Measurements from ENCODE around the gene LRPAP1.
"Not testable (repeated sequence)": the region's sequence is repeated elsewhere in the genome, so short reads cannot be mapped to it uniquely, and the experiment has no call there.

Gene LRPAP1

DNA sequence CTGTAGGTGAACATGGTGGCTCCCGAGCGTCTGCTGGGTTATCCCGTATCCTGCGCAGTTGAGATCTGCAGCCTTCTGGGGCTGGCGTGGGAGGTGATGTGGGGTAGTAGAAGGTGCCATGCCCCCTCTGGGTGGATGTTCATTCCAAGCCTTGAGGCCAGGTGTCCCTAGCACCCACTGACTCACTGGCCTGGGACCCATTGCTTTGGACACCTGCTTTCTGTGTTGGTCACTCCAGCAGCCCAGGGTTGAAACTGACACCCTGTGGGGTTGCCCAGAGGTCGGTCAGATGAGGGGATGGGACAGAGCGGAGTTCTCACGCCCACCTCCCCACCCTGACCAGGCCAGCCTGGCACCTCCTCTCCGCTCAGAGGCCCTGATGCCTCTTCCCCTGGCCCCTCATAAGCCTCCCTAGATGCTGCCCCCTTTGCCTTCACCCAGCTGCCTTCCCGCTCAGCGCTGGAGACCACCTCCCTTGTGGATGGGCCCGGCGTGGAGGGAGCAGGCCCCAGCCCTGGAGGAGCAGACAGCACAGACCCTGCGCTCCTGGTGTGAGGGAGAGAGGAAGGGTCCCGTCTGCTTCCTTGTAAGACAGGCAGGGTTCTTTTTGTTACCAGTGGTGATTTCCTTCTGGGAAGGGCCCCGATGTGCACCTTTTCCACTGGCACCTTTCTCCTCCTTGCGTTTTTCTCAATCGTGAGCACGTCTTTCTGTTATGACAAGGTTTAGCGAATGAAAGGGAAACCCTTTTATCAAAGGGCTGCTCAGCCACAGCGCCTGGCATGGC is 67.1 kb downstream of the LRPAP1 start:
- TF ChIP-seq GATA1 (IDR thresholded peaks at IDR 0.05; ENCODE audit: low read depth, low read length), result no peak
- TF ChIP-seq POLR2A (IDR thresholded peaks at IDR 0.05; ENCODE audit: low read length), result no peak
- no peak for DNase-seq

DNA sequence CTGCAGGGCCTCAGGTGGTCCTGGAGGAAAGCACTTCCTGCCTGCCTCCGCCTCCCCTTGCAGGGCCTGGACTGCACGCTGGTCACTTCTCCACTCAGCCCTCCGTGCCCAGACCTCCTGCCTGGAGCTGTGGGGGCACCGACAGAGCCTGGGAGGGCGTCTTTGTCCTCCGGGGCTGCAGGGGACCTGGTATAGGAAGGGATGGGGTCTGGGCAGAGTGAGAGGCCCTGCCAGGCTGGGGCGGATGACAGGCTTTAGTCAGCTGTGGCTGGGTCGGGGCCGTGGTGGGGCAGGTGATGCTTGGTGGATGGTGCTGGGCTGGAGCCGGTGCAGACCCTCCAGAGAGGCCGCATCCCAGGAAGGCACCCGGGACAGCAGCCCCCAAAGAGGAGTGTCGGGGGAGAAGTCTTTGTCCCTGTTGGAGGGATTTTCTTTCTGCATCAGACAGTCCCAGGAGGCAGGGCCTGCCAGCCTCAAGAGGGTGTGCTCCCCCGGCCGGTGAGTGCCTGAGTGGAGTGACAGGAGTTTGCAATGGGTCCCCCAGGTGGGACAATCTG is 67.8 kb downstream of the LRPAP1 start:
- DNase-seq, result no peak
- no peak for TF ChIP-seq GATA1 (IDR thresholded peaks at IDR 0.05; ENCODE audit: low read depth, low read length)
- TF ChIP-seq POLR2A (IDR thresholded peaks at IDR 0.05; ENCODE audit: low read length), result no peak

DNA sequence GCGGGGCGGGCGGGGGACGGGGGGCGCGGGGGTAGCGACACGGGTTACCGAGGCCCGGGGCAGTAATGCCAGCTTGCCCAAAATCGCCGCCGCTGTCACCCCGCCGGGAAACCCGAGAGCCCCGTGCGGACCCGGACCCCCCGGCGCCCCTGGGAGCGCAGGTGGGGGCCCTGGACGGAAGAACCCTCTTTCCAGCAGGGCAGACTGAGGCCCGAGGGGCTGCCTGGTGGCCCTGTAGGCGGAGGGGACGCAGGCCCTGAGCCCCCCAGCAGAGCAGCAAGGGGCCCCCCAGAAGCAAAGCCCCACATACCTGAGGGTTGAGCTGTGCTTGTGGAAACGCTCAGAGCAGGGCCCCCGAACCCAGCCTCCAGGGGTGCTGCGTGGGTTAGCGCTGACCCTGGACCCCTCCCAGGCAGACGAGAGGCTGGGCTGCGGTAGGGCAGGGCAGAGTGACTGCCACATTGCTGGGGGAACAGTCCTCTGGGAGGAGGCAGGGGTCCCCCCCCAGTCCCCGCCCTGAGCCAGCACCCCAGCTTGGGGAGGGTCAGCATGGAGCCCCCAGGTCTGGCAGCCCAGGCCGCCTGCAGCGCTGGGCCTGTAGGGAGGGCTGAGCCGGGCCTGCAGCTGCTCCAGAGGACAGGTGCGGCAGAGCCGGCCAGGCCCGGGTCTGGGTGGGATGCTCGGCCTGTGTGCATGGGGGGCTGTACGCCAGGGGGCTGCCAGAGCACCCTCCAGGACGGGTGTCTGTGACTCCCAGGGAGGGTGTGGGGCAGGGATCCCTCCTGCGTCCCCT is 68.5 kb downstream of the LRPAP1 start:
- DNase-seq, result no peak
- TF ChIP-seq GATA1 (IDR thresholded peaks at IDR 0.05; ENCODE audit: low read depth, low read length) (no peak), POLR2A (IDR thresholded peaks at IDR 0.05; ENCODE audit: low read length) (no peak)

DNA sequence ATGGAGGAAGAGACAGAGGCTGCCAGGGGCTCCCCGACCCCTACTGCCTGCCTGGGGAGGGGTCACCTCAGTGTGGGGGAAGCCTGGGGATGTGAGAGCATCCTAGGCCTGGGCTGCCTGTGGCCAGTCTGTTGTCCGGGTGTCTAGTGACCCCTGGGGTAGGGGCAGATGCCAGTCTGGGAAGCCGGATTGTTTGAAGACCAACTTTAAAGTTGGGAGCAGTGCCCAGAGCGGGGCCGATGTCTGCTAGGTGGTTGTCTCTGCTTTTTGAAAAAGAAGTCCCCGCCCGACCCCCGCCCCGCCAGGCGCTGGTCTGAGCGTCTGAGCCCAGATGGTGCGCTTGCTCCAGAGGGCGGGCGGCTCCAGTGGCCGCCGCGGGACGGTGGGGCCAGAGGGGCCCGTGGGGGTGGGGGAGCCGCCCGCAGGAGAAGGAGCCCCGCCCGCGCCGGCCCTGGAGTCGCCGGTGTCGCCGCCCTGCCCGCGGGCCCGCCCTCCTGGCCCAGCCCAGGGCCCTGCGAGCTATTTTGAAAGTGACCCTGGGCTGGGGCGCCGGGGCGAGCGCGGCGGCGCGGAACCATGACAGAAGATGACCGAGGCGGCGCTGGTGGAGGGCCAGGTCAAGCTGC is 69.3 kb downstream of the LRPAP1 start, which contains the start of gene DOK7:
Gene DOK7, plus strand, starts transcription at position 517 of the 626 bp plus-strand sequence. Its CDS starts 70 bp downstream, at position 587.
- no peak for TF ChIP-seq GATA1 (IDR thresholded peaks at IDR 0.05; ENCODE audit: low read depth, low read length)
- TF ChIP-seq POLR2A (IDR thresholded peaks at IDR 0.05; ENCODE audit: low read length), result no peak
- DNase-seq, result peak in 1 of 2 experiments; percentile 23

DNA sequence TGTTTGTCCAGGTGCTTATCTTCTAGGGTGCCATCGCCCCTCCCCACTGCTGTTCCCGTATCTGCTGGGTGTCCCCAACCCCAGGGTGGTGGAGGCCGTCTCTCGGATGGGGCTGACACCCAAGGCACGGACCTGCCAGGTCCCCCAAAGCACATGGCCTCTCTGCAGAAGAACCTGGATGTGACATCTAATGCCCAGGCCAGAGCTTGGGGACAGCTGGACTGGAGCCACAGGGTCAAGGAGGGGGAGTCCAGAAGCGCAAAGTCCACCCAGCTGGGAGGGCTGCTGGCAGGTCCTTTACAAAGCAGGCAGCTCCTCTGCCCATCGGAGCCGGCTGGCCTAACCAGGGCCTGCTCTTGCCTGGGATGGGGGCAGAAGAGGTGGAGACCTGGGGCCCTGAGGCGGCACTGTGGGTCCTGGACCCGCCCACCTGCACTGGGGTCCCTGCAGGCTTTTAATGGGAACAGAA is 69.9 kb downstream of the LRPAP1 start:
- DNase-seq, result no peak
- TF ChIP-seq POLR2A (IDR thresholded peaks at IDR 0.05; ENCODE audit: low read length) (no peak), GATA1 (IDR thresholded peaks at IDR 0.05; ENCODE audit: low read depth, low read length) (no peak)

DNA sequence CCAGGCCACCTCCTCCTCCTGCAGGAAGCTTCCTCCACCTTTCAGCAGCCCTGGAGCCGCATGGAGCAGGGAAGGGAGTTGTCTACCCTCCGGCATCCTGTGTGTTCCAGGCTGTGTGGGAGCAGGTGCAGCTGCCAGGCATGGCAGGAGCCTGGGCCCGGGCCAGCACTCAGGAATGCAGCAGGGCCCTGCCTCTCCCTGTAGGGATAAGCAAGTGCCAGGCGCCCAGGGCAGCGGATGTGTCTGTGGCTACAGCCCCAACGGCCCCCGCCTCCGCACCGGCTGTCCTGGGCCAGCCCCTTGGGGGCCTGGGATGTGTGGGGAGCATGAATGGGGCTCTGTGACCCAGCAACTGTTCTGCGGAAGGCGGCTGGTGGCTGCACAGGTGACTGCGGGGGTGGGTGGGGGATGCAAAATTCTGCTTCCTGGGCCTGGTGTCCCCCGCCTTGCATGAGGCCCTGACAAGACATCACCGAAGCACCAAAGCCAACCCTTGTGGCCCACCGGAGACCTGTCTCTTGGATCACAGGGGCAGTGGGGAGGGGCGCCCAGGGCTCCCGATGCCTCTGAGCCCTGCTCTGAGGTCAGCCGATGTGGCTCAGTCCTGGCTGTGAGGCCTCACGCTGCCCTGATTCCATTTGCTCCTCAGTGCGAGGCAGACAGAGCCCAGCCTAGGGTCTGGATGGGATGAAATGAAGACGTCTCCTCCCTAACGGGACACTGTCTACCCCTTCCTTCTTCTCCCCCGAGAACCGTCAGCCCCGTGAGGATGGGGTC is 70.5 kb downstream of the LRPAP1 start:
- DNase-seq, result no peak

DNA sequence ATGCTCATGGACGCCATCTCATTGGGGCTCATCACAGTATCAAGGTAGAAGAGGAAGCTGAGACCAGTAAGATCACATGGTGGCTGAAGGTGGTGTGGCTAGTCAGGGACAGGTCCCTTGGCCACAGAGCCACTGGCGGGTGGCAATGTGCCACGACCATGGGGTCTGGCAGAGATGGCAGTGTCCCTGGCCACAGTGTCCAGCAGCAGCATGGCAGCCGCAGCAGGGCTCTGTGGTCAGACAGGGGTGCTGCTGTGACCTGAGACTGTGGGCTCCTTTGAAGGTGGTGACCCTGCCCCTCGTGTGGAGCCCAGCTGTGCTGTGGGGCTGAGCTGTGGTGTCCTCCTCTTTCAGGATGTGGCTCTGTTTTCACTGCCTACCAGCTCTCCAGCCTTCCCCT is 71.3 kb downstream of the LRPAP1 start:
- TF ChIP-seq GATA1 (IDR thresholded peaks at IDR 0.05; ENCODE audit: low read depth, low read length), result no peak
- TF ChIP-seq POLR2A (IDR thresholded peaks at IDR 0.05; ENCODE audit: low read length), result no peak
- no peak for DNase-seq

More for the DNA sequence above, 70.5 kb downstream of the LRPAP1 start:
- TF ChIP-seq POLR2A (IDR thresholded peaks at IDR 0.05; ENCODE audit: low read length), result no peak
- no peak for TF ChIP-seq GATA1 (IDR thresholded peaks at IDR 0.05; ENCODE audit: low read depth, low read length)

DNA sequence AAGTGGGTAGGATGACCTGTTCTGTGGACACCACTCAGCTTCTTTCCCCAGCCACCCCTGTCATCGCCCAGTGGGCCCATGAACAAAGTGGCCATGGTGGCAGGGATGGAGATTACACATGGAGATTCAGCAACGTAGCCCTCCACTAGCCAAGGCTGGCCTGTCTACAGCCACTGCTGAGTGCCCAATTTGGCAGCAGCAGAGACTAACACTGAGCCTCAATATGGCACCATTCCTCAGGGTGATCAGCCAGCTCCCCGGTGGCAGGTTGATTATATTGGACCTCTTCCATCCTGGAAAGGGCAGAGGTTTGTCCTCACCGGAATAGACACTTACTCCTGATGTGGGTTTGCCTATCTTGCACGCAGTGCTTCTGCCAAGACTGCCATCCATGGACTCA is 73.1 kb downstream of the LRPAP1 start:
- not testable (repeated sequence) for DNase-seq

DNA sequence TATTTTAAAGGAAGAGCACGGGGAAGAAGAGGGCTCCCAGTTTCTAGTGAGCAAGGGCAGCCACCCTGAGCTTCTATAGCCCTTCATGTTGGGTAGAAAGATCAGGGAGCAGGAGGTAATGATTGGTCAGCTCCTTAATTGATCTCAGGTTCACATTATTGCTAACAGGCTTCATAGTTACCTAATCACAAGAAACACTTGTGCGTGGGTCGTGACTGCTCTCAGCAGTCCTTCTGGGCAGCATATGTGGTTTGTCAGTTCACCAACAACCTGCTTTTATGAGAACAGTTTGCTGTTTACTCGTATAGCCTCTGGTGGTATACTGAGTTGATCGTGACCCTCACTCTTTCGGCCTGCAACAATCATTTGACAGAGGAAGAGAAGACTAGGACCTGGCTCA is 73.9 kb downstream of the LRPAP1 start:
- no peak for DNase-seq
- TF ChIP-seq GATA1 (IDR thresholded peaks at IDR 0.05; ENCODE audit: low read depth, low read length) (no peak), POLR2A (IDR thresholded peaks at IDR 0.05; ENCODE audit: low read length) (no peak)

DNA sequence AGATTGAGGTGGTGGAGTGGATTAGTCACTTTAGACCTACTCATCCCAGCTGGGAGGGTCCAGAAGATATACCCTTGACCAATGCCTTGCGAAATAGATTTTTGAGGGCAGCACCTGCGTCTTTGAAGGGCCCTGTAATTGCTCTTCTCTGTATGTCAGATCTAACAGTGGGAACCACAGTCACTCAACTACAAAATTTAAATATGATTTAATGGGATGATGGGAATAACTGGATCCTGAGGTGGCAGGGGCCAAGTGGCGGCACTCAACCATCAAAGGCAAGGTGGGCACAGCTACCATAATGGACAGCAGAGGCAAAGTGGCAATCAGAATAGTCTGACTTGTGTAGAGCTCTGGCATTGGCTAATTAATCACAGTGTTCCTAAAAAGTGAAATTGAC is 76.6 kb downstream of the LRPAP1 start:
- DNase-seq, result not testable (repeated sequence)
